Neural progenitor cell (in vitro differentiated cells): ENCODE data around the gene ARAP3.

Experiments used
- CTCF ChIP-seq: fragments of 200-600 bp; sonication (generic); IDR thresholded peaks from 2 replicates; pipeline ENCODE4 v1.5.1; 2017; ENCODE audit warnings: antibody characterized with exemption, mild to moderate bottlenecking
- EZH2 ChIP-seq: fragments of 200-600 bp; sonication (generic); IDR thresholded peaks from 2 replicates; pipeline ENCODE4 v1.6.1; 2017; ENCODE audit warnings: antibody characterized with exemption, mild to moderate bottlenecking, moderate library complexity
- EZH2phosphoT487 ChIP-seq: fragments of 200-600 bp; sonication (generic); IDR thresholded peaks from 2 replicates; pipeline ENCODE4 v1.6.1; 2017; ENCODE audit warnings: antibody characterized with exemption

- TF ChIP-seq CTCF (no peak), EZH2phosphoT487 (no peak), EZH2 (no peak)
Observed at GRCh38 chr5:141623186-141623585, 58.8 kb downstream of the ARAP3 start.
